ENCODE data around the gene SEBOX.

The SEBOX gene

DNA sequence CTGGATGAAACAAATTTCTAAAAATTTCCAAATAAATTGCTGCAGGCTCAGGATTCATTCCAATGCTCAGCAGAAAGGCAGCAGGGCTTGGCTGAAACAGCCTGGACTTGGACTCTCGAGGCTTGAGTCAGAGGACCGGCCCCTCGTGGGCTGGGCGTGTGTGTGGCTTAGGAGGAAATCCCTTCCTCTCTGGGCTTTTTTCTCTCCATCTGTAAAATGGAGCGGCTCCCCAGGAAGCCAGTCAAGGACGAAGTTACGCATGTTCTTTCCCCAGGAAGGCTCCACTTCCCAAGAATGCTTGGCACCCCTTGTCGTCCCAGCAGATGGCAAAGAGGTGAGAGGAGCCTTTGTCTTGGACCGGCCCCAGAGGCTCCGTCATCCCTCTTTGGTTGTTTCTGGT is 27.5 kb upstream of the SEBOX start:
- DNase-seq: no peak

GRCh38 chr17:28391401-28391800 is 26.4 kb upstream of the SEBOX start:
- no peak for DNase-seq

DNA sequence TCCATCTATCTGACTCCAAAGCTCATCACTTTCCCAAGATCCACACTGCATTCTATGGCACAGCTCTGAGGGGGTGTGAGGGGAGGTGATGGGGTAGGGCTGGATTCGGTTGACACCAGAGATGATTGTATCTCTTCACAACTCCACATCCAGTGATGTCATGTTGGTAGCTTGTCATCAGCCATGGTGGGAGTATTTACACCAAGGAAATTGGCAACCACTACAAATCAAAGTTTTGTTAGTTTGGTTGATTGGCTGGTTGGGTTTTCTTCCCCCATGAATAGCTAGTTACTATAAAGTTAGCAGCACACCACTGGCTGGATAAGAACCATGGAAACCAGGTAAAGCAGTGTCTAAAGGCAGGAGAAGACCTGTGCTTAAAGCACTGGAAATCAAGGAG is 26.0 kb upstream of the SEBOX start:
- DNase-seq: no peak

DNA sequence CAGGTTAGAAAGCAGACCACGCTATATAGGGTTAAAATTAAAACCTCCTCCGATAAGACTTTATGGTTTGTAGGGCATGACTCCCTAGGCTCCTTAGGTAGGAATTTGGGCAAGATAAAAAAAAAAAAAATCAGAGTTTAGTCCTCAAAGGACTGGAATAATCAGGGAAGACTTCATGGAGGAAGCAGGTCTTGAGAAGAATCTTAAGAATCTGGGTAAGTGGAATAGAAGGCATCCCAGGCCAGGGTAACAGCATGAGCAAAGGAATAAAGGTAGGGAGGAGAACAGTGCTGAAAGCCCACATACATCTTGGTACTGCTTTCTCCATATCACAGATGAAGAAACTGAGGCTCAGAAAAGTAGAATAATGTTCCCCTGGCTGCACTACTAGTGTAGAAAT is 25.6 kb upstream of the SEBOX start:
- DNase-seq: no peak

- no peak for DNase-seq
These were observed 25.1 kb upstream of the SEBOX start for GRCh38 chr17:28390141-28390540.

DNA sequence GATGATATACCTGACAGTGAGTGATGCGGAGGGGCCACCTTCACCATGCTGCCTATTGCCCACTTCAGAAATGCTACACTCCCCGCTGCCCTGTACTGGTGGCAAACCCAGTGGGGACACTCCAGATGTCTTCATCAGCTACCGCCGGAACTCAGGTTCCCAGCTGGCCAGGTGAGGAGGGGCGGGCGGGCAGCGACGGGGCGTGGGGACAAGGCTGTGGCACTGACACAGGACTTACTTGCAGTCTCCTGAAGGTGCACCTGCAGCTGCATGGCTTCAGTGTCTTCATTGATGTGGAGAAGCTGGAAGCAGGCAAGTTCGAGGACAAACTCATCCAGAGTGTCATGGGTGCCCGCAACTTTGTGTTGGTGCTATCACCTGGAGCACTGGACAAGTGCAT is 23.1 kb upstream of the SEBOX start:
- no peak for DNase-seq

DNA sequence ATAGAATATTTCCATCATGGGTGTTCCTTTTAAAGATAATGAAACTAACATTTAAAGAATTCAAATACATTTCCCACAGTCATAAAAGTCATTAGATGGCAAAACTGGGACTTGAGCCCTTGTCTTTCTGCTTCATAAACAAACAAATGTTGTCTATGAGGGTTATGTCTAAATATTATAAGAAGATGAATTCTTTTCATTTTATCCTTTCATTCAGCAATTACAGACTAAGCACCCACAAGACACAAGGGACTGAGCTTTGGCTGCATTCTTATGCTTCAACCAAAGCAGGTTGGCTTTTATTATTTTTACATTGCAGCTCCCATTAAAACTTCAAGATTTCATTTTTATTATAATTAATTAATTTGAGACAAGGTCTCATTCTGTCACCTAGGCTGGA is 21.4 kb upstream of the SEBOX start:
- no peak for DNase-seq

DNA sequence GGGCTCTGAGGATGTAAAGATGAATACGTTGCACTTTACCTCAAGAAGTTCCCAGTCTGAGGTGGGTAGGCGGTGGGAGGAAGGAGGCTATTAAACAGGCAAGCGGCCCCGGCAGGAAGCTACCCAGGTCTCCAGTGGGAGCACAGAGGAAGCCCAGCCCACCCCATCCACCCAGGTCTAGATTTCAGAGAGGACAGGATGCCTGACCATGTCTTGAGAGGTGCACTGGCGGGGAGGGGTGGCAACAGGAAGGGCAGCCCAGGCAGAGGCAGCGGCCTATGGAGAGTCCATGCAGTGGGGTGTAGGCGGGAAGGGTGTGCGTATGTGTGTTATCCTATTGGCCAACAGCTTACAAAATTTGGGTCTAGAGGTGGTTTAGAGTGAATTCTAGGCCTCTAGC is 20.4 kb upstream of the SEBOX start:
- DNase-seq: no peak

DNA sequence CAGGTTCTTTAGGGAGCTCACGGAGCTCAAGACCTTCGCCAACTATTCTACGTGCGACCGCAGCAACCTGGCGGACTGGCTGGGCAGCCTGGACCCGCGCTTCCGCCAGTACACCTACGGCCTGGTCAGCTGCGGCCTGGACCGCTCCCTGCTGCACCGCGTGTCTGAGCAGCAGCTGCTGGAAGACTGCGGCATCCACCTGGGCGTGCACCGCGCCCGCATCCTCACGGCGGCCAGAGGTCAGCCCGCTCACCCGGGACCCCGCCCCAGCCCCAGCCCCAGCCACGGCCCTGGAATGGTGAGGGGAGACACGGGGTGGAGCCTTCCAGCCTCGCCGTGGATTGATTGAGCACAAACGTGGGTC is 20.0 kb upstream of the SEBOX start:
- no peak for DNase-seq

DNA sequence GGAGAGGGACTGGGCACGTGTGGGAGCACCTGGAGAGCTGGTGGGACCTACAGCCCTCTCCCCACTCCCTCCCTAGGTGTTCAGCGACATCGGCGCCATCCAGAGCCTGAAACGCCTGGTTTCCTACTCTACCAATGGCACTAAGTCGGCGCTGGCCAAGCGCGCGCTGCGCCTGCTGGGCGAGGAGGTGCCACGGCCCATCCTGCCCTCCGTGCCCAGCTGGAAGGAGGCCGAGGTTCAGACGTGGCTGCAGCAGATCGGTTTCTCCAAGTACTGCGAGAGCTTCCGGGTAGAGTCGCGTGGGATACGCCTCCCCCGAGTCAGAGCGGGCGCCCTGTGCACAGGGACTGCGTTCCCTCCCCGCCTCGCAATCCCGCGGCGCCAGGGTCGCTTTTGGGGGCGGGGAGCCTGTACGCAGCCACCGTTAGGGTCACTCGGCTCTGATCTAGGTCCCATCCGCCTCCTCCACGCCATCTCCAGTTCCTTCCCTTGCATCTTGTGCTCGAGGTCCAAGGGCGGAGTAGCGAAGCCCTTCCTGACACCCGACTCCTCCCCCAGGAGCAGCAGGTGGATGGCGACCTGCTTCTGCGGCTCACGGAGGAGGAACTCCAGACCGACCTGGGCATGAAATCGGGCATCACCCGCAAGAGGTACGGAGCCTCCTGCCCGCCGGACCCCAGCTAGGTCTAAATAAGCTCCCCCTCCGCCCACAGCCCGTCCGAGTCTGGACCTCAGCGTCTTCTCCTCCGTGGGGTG is 19.5 kb upstream of the SEBOX start:
- peak; percentile 82 for DNase-seq

DNA sequence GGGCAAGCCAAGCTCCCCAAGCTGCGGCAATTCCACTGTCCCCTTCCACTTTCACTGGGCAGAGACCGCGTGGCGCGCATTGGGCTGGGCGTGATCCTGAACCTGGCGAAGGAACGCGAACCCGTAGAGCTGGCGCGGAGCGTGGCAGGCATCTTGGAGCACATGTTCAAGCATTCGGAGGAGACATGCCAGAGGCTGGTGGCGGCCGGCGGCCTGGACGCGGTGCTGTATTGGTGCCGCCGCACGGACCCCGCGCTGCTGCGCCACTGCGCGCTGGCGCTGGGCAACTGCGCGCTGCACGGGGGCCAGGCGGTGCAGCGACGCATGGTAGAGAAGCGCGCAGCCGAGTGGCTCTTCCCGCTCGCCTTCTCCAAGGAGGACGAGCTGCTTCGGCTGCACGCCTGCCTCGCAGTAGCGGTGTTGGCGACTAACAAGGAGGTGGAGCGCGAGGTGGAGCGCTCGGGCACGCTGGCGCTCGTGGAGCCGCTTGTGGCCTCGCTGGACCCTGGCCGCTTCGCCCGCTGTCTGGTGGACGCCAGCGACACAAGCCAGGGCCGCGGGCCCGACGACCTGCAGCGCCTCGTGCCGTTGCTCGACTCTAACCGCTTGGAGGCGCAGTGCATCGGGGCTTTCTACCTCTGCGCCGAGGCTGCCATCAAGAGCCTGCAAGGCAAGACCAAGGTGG is 16.3 kb upstream of the SEBOX start:
- DNase-seq: peak; percentile 85

GRCh38 chr17:28379814-28380801 is 15.1 kb upstream of the SEBOX start:
- peak; percentile 33 for DNase-seq

- peak; percentile 66 for DNase-seq
These were observed 7.9 kb upstream of the SEBOX start for GRCh38 chr17:28372945-28373274.

DNA sequence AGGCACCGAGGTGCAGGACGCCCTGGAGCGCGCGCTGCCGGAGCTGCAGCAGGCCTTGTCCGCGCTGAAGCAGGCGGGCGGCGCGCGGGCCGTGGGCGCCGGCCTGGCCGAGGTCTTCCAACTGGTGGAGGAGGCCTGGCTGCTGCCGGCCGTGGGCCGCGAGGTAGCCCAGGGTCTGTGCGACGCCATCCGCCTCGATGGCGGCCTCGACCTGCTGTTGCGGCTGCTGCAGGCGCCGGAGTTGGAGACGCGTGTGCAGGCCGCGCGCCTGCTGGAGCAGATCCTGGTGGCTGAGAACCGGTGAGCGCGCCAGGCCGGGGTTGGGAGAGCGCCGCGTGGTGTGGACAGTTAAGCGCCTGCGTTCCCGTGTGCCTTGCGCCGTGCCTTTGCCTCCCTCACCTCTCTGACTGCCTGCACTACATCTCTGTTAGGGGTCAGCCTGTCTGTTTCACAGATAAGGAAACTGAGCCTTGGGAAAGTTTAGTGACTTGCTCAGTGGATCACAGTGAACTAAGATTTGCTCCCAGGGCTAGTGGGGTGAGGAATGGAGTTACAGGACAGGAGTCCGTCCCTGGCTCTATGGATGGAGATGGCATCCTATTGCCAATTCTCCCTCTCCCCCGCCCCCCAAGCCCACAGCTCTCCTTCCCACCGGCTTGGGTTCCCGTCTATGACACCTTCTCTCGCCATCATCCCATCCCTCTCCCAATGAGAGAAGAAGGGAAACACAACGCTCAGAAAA is 7.4 kb upstream of the SEBOX start:
- DNase-seq: peak; percentile 70

DNA sequence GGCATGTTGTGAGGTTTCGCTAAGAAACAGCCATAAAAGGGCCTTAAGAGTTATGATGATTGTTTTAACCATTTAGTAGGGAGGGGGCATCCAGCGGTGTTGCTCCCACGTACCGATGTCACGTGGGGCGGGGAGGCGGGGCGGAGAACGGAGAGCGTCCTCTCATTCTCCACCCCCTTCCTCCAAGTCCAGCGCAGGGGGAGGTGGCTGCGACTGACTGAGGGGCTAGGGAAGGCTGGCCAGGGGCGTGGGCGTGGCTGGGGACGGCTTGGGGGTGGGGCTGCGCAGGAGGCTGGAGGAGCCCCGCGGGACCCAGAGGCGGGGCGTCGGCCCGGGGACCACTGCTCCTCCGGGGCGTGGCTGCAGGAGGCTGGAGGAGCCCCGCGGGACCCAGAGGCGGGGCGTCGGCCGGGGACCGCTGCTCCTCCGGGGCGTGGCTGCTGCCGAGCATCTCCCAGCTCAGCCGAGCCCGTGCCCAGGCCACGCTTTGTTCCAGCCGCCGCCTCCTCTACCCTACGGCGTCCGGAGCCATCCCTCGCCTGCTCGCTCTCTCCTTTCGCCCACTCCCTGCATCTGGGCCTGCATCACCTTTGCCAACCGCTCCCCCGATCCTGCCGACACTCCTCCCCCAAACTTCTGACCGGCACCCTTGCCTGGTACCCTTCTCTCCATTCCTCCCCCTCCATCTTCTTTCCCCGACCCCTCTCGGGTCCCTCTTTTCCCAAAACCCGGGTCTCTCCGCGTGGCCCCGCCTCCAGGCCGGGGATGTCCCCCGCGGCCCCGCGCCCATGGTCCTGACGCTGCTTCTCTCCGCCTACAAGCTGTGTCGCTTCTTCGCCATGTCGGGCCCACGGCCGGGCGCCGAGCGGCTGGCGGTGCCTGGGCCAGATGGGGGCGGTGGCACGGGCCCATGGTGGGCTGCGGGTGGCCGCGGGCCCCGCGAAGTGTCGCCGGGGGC is 6.5 kb upstream of the SEBOX start, which contains the start of gene SARM1:
SARM1 (plus strand) TSS at position 450 of the 958 bp plus-strand sequence; CDS start at position 789, 339 bp downstream.
- DNase-seq: peak; percentile 98

DNA sequence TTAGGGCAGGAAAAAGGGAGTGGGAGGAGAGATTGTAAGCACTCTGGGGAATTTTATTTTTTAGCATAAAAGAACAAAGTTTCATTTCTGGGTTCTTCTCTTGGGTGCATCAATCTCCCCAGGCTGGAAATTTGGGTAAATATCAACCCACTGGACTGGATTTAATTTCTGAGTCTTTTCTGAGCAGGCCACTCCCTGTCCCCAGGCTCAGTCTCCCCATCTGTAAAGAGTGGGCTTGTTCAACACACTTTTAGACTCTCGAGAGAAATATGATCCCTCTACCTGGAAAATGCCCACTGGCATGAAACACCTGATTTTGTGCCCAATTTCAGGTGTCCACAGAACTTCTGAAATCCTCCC is 5.7 kb upstream of the SEBOX start:
- no peak for DNase-seq

- DNase-seq: peak; percentile 27
These were observed 5.2 kb upstream of the SEBOX start, which contains the start of gene VTN for GRCh38 chr17:28370035-28370743. VTN (minus strand) TSS chr17:28370307; CDS start chr17:28370203, 104 bp downstream.

GRCh38 chr17:28369684-28370034 is 4.7 kb upstream of the SEBOX start:
- DNase-seq: no peak

DNA sequence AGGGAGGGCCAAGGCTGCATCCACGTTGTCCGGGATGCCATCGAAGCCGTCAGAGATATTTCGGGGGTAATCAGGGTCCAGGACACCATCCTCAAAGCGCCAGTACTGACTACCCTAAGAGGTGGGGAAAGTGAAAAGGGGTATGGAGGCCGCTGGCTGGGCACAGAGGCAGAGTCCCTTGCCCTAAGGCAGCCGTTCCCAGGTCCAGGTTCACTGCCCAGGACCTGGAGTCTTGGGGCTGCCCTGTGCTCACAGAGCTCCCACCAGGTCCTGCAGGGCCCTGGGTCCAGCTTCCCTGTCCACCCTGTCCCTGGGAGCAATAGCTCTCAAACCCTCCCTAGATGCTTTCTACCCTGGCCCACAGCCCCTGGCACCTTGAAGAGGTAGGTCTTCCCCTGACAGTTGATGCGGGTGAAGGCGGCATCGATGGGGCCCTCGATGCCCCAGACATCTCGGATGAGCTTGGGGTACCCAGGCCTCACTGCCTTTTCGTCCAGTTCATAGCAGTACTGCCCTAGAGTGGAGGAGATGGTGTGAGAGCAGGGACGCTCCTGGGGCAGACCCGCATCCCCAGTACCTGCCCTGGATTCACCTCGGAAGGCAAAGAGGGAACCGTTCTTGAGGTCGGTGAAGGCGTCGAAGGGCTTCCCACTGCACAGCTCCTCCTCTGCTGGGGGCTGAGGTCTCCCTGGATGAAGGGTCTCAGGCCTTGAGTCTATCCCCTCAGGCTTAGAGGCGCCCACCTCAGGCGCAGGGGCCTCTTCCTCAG is 4.1 kb upstream of the SEBOX start:
- no peak for DNase-seq

DNA sequence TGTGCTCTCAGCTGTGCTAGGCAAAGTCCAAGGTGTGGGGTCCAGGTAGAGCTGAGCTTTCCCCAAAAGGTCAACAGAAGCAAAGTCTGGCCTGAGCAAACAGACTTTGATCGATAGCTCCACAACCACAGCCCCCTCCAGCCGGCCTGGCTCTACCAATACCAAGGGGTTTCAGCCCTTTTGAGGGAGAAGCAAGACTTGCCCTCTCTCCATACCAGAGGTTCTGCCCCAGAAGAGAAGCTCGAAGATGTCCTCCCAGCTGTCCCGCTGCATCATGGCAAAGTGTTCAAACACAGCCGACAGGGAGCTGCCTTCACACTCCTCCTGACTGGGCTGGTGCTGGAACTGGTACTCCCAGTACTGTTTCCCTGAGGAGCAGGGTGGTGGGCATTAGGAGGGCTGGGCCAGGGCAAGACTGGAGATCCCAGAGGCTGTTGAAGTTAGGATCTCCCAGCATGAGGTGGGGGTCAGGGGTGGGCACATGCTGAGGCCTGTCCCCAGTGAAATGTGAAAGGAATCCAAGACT is 3.4 kb upstream of the SEBOX start:
- DNase-seq: no peak

Data from NCI-H69 (cell line).